NCI-H2171 (cell line): ENCODE measurements around the gene ARHGAP6.

Experiments used
- DNase-seq: peaks from one replicate; lab custom pipeline; 2025; lab: John Stamatoyannopoulos, UW

Gene ARHGAP6

GRCh38 chrX:11108253-11108941, 557.3 kb downstream of the ARHGAP6 start:
- no peak for DNase-seq

- no peak for DNase-seq
Measured at GRCh38 chrX:11105080-11105479, 560.6 kb downstream of the ARHGAP6 start.

DNA sequence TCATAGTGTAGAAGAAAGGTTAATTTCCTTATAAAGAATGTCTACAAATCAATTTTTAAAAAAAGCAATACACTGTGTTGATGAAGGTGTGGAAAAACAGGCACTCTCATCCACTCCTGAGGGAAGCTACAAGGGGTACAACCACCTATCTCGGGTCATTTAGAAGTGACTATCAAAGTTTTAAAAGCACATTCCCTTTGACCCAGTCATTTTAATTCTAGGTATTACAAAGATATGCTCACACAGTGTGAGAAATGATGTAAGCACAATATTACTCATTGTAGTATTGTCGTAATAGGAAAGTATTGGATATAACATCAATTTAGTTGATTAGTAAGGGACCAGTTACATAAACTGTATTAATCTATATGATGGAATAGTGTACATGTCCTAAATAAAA, 562.0 kb downstream of the ARHGAP6 start:
- no peak for DNase-seq

DNA sequence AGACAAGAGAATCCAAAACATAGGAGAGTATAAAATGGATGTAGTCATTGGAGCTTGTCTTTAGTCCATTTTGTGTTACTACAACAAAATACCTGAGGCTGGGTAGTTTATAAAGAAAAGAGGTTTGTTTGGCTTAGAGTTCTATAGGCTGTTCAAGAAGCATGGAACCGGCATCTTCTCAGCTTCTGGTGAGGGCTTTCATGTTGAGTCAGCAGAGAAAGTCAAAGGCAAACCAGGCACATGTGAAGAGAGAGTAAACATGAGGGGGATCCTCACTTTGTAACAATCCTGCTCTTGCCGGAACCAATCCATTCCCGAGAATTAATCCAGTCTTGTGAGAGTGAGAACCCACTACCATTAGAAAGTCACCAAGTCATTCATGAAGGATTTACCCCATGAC, 562.7 kb downstream of the ARHGAP6 start:
- no peak for DNase-seq

DNA sequence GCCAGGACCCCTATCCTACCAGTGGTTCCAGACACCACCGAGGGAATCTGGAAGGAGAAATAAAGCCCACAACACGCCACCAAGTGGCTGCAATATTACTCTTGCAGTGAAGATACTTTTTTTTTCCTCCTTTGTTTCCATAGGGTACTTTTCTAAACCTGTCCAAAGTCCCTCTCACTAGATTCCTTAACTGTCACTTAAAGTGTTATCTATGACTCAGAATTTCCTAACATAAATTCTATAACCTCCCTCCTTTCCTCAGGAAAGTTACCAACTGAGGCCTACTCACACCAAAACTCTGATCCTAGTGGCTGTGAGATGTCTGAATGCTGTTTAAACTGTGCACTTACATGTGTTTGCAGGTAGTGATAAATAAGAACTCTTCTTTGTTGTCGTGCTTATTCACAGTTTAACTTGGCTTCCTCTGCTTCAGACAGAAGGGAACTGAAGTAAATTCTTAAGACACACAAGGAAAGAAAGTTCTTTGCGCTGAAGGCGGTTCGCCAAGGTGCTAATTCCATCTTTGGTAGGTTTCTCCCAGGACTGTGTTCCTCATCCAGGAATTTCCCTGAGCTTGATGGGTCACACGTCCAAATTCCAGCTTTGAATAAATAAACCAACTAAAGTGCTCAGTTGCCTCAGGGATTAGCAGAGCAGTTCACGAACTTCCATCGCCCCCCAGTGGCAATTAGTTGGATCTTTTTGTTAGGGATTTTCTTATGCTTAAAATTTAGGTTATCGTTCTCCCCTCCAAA, 565.3 kb downstream of the ARHGAP6 start:
- DNase-seq: peak; percentile 3

- DNase-seq: no peak
Measured at GRCh38 chrX:11099465-11099864, 566.3 kb downstream of the ARHGAP6 start.

- no peak for DNase-seq
Measured at GRCh38 chrX:11097933-11098332, 567.8 kb downstream of the ARHGAP6 start.

DNA sequence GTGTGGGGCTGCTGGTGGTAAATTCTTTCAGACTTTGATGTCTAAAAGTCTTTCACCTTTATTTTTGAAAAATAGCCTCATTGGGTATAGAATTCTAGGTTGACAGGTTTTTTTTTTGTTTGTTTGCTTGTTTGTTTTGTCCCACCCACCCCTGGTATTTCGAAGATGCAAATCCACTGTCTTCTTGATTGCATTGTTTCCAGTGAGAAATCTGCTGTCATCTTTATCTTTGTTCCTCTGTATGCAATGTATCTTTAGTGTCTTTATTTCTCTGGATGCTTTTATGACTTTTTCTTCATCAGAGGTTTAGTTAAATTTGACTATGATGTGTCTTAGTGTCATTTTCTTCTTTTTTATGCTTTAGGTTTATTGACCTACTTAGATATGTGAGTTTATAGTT, 575.9 kb downstream of the ARHGAP6 start:
- no peak for DNase-seq
